H9 (cell line): ENCODE results near the gene COL18A1. TPM values are rescaled to one million over a fixed set of nuclear protein-coding genes. Genes with fewer than 3 reads are reported as not detected.

Experiments
- DNase-seq: peaks from one replicate; pipeline ENCODE4 v3.0.0-alpha.2; 2017
- H2AFZ ChIP-seq: one replicate; pipeline ENCODE4 v1.6.1; 2013; ENCODE audit warnings: mild to moderate bottlenecking, low read length, control low read depth, moderate library complexity
- H2AK5ac ChIP-seq: 2 replicates; pipeline ENCODE4 v1.6.1; 2013; ENCODE audit warnings: low read length, control low read depth, mixed read lengths; ENCODE audit not compliant: insufficient read length
- H2BK120ac ChIP-seq: one replicate; pipeline ENCODE4 v1.6.1; 2013; ENCODE audit warnings: low read depth, mild to moderate bottlenecking, low read length, control low read depth, inconsistent platforms; ENCODE audit not compliant: poor library complexity, severe bottlenecking
- H2BK12ac ChIP-seq: 2 replicates; pipeline ENCODE4 v1.6.1; 2013; ENCODE audit warnings: low read length, control low read depth, mixed read lengths, low read depth; ENCODE audit not compliant: insufficient read length
- H2BK15ac ChIP-seq: 2 replicates; pipeline ENCODE4 v1.6.1; 2013; ENCODE audit warnings: low read depth, low read length, control low read depth
- H2BK20ac ChIP-seq: one replicate; pipeline ENCODE4 v1.6.1; 2013; ENCODE audit warnings: low read depth, mild to moderate bottlenecking, low read length, control low read depth, inconsistent platforms; ENCODE audit not compliant: poor library complexity, severe bottlenecking
- H2BK5ac ChIP-seq: 2 replicates; pipeline ENCODE4 v1.6.1; 2013; ENCODE audit warnings: low read length, control low read depth, mixed read lengths; ENCODE audit not compliant: insufficient read length
- H3K14ac ChIP-seq: 2 replicates; pipeline ENCODE4 v1.6.1; 2013; ENCODE audit warnings: low read length, control low read depth; ENCODE audit not compliant: insufficient read depth
- H3K18ac ChIP-seq: 2 replicates; pipeline ENCODE4 v1.6.1; 2013; ENCODE audit warnings: low read depth, mild to moderate bottlenecking, mixed read lengths, low read length, control low read depth; ENCODE audit not compliant: insufficient read length
- H3K23ac ChIP-seq: 2 replicates; pipeline ENCODE4 v1.6.1; 2013; ENCODE audit warnings: low read length, control low read depth, mixed read lengths, low read depth; ENCODE audit not compliant: insufficient read length
- H3K23me2 ChIP-seq: 2 replicates; pipeline ENCODE4 v1.6.1; 2013; ENCODE audit warnings: low read depth, mild to moderate bottlenecking, mixed read lengths, low read length, control low read depth; ENCODE audit not compliant: insufficient read length, poor library complexity, severe bottlenecking
- H3K27ac ChIP-seq: 2 replicates; pipeline ENCODE4 v1.5.1; 2013; ENCODE audit warnings: low read length, control low read depth, mixed read lengths, low read depth; ENCODE audit not compliant: insufficient read length
- H3K27me3 ChIP-seq: 2 replicates; pipeline ENCODE4 v1.6.1; 2013; ENCODE audit warnings: low read length, control low read depth, inconsistent platforms; ENCODE audit not compliant: insufficient read depth
- H3K4ac ChIP-seq: 2 replicates; pipeline ENCODE4 v1.6.1; 2013; ENCODE audit warnings: low read depth, mild to moderate bottlenecking, control low read depth, inconsistent platforms, low read length, moderate library complexity
- H3K4me1 ChIP-seq: 2 replicates; pipeline ENCODE4 v1.6.1; 2013; ENCODE audit warnings: low read length, control low read depth, inconsistent platforms; ENCODE audit not compliant: insufficient read depth
- H3K4me2 ChIP-seq: 2 replicates; pipeline ENCODE4 v1.6.1; 2013; ENCODE audit warnings: low read length, control low read depth, mixed read lengths; ENCODE audit not compliant: insufficient read length, insufficient read depth
- H3K56ac ChIP-seq: 2 replicates; pipeline ENCODE4 v1.6.1; 2013; ENCODE audit warnings: low read depth, mild to moderate bottlenecking, mixed read lengths, low read length, control low read depth; ENCODE audit not compliant: insufficient read length
- H3K79me1 ChIP-seq: 2 replicates; pipeline ENCODE4 v1.6.1; 2013; ENCODE audit warnings: low read depth, mild to moderate bottlenecking, moderate library complexity, low read length, control low read depth, inconsistent platforms; ENCODE audit not compliant: insufficient read depth, poor library complexity, severe bottlenecking
- H3K79me2 ChIP-seq: 2 replicates; pipeline ENCODE4 v1.6.1; 2013; ENCODE audit warnings: low read length, control low read depth, inconsistent platforms; ENCODE audit not compliant: insufficient read depth
- H3K9ac ChIP-seq: 2 replicates; pipeline ENCODE4 v1.6.1; 2013; ENCODE audit warnings: low read length, control low read depth, mixed read lengths; ENCODE audit not compliant: insufficient read length; ENCODE audit errors: extremely low read depth
- H3K9me3 ChIP-seq: one replicate; pipeline ENCODE4 v1.6.1; 2013; ENCODE audit warnings: low read depth, low read length, inconsistent platforms; ENCODE audit not compliant: control insufficient read depth
- H3T11ph ChIP-seq: one replicate; pipeline ENCODE4 v1.6.1; 2013; ENCODE audit warnings: mild to moderate bottlenecking, low read length, control low read depth, inconsistent platforms
- H4K20me1 ChIP-seq: one replicate; pipeline ENCODE4 v1.6.1; 2013; ENCODE audit not compliant: control insufficient read depth, insufficient read length, insufficient read depth
- H4K5ac ChIP-seq: 2 replicates; pipeline ENCODE4 v1.6.1; 2013; ENCODE audit warnings: low read depth, mild to moderate bottlenecking, mixed read lengths, low read length, control low read depth; ENCODE audit not compliant: insufficient read length
- H4K8ac ChIP-seq: replicated peaks from 2 replicates; pipeline ENCODE4 v1.6.1; 2013; ENCODE audit warnings: low read length, control low read depth, mixed read lengths, low read depth; ENCODE audit not compliant: insufficient read length
- H4K91ac ChIP-seq: 2 replicates; pipeline ENCODE4 v1.6.1; 2013; ENCODE audit warnings: low read depth, mild to moderate bottlenecking, moderate library complexity, mixed read lengths, low read length, control low read depth; ENCODE audit not compliant: insufficient read length
- H3K27ac Mint-ChIP-seq, 3 experiments: 2 replicates in 2 of 3; 3 replicates in 1 of 3; pipeline ENCODE4 v1.8.0; 2020 to 2021; ENCODE audit warnings: mixed read lengths in 3 of 3, mild to moderate bottlenecking in 1 of 3, moderate library complexity in 1 of 3
- H3K27me3 Mint-ChIP-seq: 2 replicates; pipeline ENCODE4 v1.8.0; 2021; ENCODE audit warnings: low read depth, mild to moderate bottlenecking, moderate library complexity, mixed read lengths
- H3K36me3 Mint-ChIP-seq, 3 experiments: 2 replicates in 2 of 3; 3 replicates in 1 of 3; pipeline ENCODE4 v1.8.0; 2020 to 2021; ENCODE audit warnings: low read depth in 3 of 3, mixed read lengths in 3 of 3; ENCODE audit not compliant: insufficient read depth in 1 of 3
- H3K4me1 Mint-ChIP-seq, 2 experiments: 2 replicates each; pipeline ENCODE4 v1.8.0; 2020; ENCODE audit warnings: mixed read lengths in 2 of 2
- H3K4me3 Mint-ChIP-seq, 2 experiments: 2 replicates in 1 of 2; 3 replicates in 1 of 2; pipeline ENCODE4 v1.8.0; 2020 to 2021; ENCODE audit warnings: mild to moderate bottlenecking in 2 of 2, mixed read lengths in 2 of 2, moderate library complexity in 1 of 2
- H3K9me3 Mint-ChIP-seq, 2 experiments: 2 replicates in 1 of 2; 3 replicates in 1 of 2; pipeline ENCODE4 v1.8.0; 2020; ENCODE audit warnings: mild to moderate bottlenecking in 2 of 2, mixed read lengths in 2 of 2, moderate library complexity in 1 of 2
- CTCF ChIP-seq: fragments of 200-600 bp; sonication (generic); conservative IDR thresholded peaks from 3 replicates; pipeline ENCODE4 v1.8.0; 2021; ENCODE audit warnings: antibody characterized with exemption, mild to moderate bottlenecking
- WGBS: extraction: QIAGEN DNeasy Blood & Tissue Kit; methylation state at CpG from one replicate; pipeline ENCODE4 v1.1.7; 2013; ENCODE audit warnings: missing lambda C conversion rate, low lambda C conversion rate, mixed read lengths; ENCODE audit not compliant: insufficient read length; ENCODE audit errors: extremely low coverage; 5-methylcytosine and 5-hydroxymethylcytosine counted together
- total RNA-seq: library from RNA; stranded (reverse); gene quantifications from 2 replicates; pipeline ENCODE4 v1.2.1, GENCODE V29; 2021

Gene COL18A1
- total RNA-seq, 1 experiment from 2014 or later: 232 TPM

- no peak overlapping the region for H3K9ac ChIP-seq
- Mint-ChIP-seq H3K4me1 (no peaks in the 10 kb centered on the region; a peak in 1 of 4 replicates), H3K36me3 (peaks cover 59 to 69% (median 62%) of the 10 kb centered on the region in 3 experiments)
These were observed 118.6 kb downstream of the COL18A1 start for GRCh38 chr21:45523411-45524101.

More at GRCh38 chr21:45523411-45524101, 118.6 kb downstream of the COL18A1 start:
- no peak overlapping the region for H3K4me3 Mint-ChIP-seq
- Histone ChIP-seq H3K14ac (no peak overlapping the region), H3K23ac (no peak overlapping the region), H3K4me2 (no peak overlapping the region), H4K20me1 (no peaks in the 10 kb centered on the region), H2AK5ac (no peak overlapping the region), H3K27me3 (no peaks in the 10 kb centered on the region), H3K9me3 (peaks cover 3% of the 10 kb centered on the region), H3K23me2 (no peaks in the 10 kb centered on the region), H2BK20ac (no peak overlapping the region), H2BK12ac (no peak overlapping the region), H3K18ac (no peak overlapping the region), H3K4me1 (no peaks in the 10 kb centered on the region), H2BK5ac (no peak overlapping the region), H3K4ac (no peak overlapping the region), H3K56ac (no peak overlapping the region), H3T11ph (no peak overlapping the region), H4K8ac (no peak overlapping the region), H2AFZ (no peak overlapping the region), H2BK120ac (no peak overlapping the region), H4K5ac (no peak overlapping the region), H3K27ac (no peak overlapping the region), H3K79me1 (no peaks in the 10 kb centered on the region), H3K79me2 (no peaks in the 10 kb centered on the region), H2BK15ac (no peak overlapping the region), H4K91ac (no peak overlapping the region)
- peaks cover 9% of the 10 kb centered on the region for H3K27me3 Mint-ChIP-seq
- H3K9me3 Mint-ChIP-seq: peaks cover 37 to 44% of the 10 kb centered on the region in 2 experiments
- WGBS: no CpG with 5 or more reads among the region's 16 CpGs
- no peak for DNase-seq
- no peak overlapping the region for H3K27ac Mint-ChIP-seq
- TF ChIP-seq CTCF: no peak
